NB4 (cell line): ENCODE data around the gene PSMD12.
A peak's percentile ranks its signal among the peaks of the same experiment; 100 is the strongest.
"Not testable (repeated sequence)": the region's sequence is repeated elsewhere in the genome, so short reads cannot be mapped to it uniquely, and the experiment has no call there.

Experiments used
- DNase-seq: peaks from one replicate; pipeline ENCODE4 v3.0.0; 2010; ENCODE audit warnings: low read depth
- H3K4me3 ChIP-seq: one replicate; pipeline ENCODE4 v1.5.1; 2011; ENCODE audit warnings: mild to moderate bottlenecking, low read depth, low read length, moderate library complexity
- MYC ChIP-seq: IDR thresholded peaks from 2 replicates; pipeline ENCODE4 v1.6.1; 2011; ENCODE audit warnings: low read depth, low read length
- POLR2A ChIP-seq: IDR thresholded peaks from 2 replicates; pipeline ENCODE4 v1.6.1; 2011; ENCODE audit warnings: mild to moderate bottlenecking; ENCODE audit not compliant: insufficient read length; ENCODE audit errors: extremely low read depth
- TF ChIP-seq, protein P1 (sequence below): IDR thresholded peaks from 2 replicates; pipeline ENCODE4 v1.6.1; 2011; ENCODE audit warnings: low read depth, low read length
- TF ChIP-seq, protein P2 (sequence below): IDR thresholded peaks from one replicate; pipeline ENCODE4 v1.5.1; 2012; ENCODE audit warnings: low read depth, low read length

PSMD12 gene

DNA sequence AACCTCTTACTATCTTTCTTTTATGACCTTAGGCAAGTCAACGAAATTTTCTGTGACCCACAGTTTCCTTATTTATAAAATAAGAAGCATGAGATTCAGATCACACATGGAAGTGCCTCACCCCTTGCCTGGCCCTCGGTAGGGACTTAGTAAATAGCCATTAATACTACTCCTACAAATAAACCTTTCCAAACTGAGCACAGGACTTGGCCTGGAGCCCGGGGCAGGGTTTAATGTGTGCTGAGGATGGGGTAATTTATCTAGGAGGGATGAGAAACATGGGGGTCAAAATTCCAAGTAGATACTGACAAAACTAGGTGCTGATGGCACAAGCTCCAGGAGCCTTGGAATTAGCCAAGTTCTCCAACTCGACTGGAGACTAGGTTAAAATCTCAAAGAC is 45.7 kb upstream of the PSMD12 start:
- DNase-seq: no peak
- no peak overlapping the region for H3K4me3 ChIP-seq
- TF ChIP-seq, protein P1, sequence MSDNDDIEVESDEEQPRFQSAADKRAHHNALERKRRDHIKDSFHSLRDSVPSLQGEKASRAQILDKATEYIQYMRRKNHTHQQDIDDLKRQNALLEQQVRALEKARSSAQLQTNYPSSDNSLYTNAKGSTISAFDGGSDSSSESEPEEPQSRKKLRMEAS: no peak
- no peak for TF ChIP-seq POLR2A
- TF ChIP-seq, protein P2, sequence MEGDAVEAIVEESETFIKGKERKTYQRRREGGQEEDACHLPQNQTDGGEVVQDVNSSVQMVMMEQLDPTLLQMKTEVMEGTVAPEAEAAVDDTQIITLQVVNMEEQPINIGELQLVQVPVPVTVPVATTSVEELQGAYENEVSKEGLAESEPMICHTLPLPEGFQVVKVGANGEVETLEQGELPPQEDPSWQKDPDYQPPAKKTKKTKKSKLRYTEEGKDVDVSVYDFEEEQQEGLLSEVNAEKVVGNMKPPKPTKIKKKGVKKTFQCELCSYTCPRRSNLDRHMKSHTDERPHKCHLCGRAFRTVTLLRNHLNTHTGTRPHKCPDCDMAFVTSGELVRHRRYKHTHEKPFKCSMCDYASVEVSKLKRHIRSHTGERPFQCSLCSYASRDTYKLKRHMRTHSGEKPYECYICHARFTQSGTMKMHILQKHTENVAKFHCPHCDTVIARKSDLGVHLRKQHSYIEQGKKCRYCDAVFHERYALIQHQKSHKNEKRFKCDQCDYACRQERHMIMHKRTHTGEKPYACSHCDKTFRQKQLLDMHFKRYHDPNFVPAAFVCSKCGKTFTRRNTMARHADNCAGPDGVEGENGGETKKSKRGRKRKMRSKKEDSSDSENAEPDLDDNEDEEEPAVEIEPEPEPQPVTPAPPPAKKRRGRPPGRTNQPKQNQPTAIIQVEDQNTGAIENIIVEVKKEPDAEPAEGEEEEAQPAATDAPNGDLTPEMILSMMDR: no peak
- no peak for TF ChIP-seq MYC

DNA sequence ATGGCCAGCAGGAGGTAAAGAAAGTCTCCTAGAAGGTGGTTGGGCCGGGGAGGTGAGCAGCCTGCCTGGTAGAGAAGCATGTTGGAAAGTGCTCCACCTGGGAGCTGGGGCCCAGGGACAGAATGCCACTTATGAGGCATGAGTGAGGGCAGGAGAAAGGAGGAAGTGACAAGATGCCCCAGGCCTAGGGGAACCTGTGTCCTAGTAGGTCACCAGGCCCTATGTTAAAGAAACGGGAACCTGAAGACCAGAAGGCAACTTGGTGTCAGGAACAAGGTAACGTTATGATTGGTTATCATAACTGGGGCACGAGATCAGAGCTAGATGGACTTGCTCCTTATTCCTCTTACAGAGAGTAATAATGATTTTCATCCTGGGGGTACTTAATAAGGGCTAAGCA is 45.0 kb upstream of the PSMD12 start:
- TF ChIP-seq, protein P2: no peak
- TF ChIP-seq MYC (no peak), POLR2A (no peak)
- TF ChIP-seq, protein P1: no peak
- H3K4me3 ChIP-seq: no peak overlapping the region
- DNase-seq: peak; percentile 41

DNA sequence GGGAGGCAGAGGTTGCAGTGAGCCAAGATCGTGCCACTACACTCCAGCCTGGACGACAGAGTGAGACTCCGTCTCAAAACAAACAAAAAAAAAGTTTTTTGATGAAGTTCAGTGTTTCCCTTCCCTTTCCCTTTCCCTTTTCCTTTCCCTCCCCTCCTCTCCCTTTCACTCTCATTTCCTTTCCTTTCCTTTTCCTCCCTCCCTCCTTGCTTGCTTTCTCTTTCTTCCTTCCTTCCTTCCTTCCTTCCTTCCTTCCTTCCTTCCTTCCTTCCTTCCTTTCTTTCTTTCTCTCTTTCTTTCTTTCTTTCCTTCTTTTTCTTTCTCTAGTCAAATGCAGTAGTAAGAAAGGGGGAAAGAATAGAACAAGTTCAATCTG is 42.1 kb upstream of the PSMD12 start:
- not testable (repeated sequence) for H3K4me3 ChIP-seq, DNase-seq

DNA sequence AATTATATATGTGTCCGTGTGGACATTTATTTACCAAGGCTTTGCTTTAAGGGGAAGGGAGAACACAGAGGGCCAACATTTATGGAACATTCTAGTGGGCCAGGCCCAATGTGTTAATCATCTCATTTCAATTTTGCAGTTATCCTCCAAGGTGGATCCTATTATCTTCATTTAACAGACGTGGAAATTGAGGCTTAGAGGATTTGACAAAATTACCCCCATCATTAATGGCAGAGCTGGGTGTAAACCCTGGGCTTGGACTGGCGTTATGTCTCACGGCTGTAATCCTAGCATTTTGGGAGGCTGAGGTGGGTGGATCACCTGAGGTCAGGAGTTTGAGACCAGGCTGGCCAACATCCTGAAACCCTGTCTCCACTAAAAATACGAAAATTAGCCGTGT is 37.1 kb upstream of the PSMD12 start:
- TF ChIP-seq POLR2A: no peak
- TF ChIP-seq MYC: no peak
- TF ChIP-seq, protein P1: no peak
- TF ChIP-seq, protein P2: no peak
- DNase-seq: no peak
- no peak overlapping the region for H3K4me3 ChIP-seq

DNA sequence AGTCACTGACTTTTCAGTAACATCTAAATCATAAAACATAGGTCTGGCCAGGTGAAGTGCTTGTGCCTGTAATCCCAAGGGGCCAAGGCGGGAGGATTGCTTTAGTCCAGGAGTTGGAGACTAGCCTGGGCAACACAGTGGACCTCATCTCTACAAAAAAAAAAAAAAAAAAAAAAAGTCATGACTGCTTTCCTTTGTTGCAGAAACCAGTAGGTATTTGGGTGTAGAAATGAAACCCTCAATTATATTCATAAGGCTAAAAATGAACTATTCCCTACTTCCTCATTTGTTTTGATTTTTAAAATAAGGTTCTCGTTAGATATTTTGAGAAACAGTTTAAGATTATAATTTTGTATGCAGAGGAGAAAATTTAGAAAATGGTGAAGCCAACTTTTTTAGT is 36.7 kb upstream of the PSMD12 start:
- no peak overlapping the region for H3K4me3 ChIP-seq
- TF ChIP-seq, protein P2: no peak
- no peak for TF ChIP-seq POLR2A
- TF ChIP-seq MYC: no peak
- TF ChIP-seq, protein P1: no peak
- DNase-seq: no peak

DNA sequence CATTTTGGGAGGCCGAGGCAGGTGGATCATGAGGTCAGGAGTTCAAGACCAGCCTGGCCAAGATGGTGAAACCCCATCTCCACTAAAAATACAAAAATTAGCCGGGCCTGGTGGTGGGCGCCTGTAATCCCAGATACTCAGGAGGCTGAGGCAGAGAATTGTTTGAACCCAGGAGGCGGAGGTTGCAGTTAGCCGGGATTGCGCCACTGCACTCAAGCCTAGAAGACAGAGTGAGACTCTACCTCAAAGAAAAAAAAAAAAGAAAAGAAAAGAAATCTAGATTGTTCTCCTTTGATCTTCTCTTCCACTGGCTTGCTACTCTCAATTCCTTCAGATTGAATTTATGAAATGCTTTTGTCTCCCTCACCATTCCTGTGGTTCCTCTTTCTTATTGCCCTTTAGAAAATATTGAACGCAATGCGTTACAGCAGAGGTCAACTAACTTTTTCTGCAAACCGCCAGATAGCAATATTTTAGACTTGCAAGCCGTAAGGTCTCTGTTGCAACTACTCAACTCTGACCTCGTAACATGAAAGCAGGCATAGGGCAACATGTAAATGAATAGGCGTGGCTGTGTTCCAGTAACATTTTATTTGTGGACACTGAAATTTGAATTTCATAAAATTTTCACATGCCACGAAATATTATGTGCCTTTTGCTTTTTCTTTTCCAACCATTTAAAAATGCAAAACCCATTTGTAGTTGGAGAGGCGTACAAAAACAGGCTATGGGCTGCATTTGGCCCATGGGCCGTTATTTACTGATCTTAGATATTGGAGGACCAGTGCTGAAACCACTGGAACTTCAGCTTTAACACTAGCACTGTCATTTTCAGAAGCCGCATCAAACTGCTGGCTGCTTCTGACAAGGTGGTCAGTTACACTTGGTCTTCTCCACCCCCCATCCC is 35.5 kb upstream of the PSMD12 start:
- peak overlapping the region; percentile 2 for H3K4me3 ChIP-seq
- DNase-seq: peak; percentile 90
- TF ChIP-seq MYC (no peak), POLR2A (no peak)
- TF ChIP-seq, protein P1: no peak
- TF ChIP-seq, protein P2: no peak
